ENCODE data around the gene THSD4.
"Not testable (repeated sequence)": the region's sequence is repeated elsewhere in the genome, so short reads cannot be mapped to it uniquely, and the experiment has no call there.

THSD4 gene

DNA sequence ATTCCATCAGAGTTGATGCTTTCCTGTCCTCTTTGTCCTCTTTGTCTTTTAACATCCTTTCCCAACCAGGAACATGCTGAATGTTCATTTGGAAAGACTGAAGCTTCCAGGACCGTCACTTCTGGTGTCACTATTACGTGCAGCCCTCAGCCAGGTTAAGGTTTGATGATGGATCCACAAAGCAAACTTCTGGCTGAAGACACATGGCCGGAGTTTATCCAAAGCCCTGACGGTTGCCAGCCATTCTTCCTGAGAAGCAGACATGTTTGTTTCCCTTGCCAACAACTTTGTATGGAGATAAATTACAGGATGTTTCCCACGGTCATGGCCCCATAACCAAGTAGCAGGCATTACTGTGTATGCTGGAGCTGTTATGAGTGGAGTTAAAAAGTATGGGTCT, 236.9 kb downstream of the THSD4 start:
- DNase-seq (ENCODE audit: low read depth), result no peak

DNA sequence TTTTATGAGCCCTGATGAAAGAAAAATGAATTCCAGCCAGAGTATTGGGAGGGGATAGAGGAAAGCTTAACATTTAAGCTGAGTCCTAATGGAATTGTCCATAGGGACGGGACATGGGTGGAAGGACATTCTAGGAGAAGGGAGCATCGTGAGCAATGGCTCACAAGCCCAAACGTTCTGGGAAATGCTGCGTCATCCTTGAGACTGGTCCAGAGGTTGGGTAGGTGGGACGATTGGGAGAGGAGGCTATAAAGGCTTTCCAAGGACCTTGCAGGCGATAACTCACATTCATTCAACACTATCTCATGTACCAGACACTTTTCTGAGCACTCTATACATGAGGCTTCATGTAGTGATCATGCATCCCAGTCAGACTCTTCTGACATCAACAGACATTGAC, 237.5 kb downstream of the THSD4 start:
- no peak for DNase-seq (ENCODE audit: low read depth)

DNA sequence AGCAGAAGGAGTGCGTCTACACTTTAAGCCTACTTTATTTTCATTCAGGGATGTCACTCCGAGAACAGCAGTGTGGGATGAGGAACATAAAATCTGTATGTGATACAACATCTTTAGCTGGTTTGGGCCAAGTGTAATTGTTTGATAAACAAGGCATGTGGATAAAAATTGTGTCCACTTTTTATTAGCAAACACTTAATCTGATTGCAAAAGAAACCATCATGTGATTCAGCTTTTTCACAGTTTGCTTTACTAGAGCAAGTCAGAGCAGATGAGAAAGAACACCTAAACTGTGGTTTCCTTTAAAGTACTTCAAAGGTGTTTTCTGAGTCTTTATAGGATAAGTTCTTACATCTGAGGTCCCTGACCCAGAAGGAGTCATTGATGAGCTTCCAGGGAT, 237.9 kb downstream of the THSD4 start:
- DNase-seq (ENCODE audit: low read depth), result no peak

DNA sequence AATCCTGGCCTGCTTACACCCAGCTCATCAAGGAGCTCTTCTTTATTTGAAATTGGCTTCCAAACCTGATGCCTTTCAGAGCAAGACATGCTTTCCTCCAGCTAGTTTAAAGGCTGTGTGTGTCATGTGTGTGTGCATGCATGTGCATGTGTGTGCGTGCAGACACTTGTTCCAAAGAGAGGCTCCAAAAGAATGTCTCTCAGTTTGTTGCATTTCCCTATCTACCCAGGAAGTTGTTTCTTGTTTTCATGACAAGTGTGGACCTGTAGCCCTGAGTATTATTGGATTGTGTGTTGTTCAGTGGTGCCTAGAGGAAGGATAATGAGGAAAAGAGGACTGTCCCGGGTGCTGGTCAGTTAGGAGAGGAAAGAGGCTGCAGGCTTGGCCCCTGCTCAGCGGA, 240.0 kb downstream of the THSD4 start:
- DNase-seq (ENCODE audit: low read depth), result no peak

DNA sequence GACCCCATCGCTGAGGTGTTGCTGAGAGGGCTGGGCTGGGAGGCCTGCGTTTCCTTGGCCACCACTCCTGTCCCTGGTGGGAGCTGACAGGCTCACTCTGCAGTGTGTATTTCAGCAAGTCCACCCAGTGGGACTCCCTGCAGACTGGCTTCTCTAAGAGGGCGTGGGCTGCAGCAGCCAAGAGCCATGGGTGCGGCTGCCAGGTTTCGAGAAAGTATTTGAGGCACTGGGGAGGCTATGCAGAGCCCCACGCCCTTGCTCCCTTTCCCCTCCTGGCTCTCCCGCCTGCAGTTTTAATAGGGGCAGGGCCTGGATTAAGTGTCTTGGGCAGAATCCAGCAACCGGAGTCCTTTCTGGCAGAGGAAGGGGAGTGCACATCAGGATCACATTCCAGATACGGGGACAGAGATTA, 242.1 kb downstream of the THSD4 start:
- DNase-seq (ENCODE audit: low read depth), result no peak

DNA sequence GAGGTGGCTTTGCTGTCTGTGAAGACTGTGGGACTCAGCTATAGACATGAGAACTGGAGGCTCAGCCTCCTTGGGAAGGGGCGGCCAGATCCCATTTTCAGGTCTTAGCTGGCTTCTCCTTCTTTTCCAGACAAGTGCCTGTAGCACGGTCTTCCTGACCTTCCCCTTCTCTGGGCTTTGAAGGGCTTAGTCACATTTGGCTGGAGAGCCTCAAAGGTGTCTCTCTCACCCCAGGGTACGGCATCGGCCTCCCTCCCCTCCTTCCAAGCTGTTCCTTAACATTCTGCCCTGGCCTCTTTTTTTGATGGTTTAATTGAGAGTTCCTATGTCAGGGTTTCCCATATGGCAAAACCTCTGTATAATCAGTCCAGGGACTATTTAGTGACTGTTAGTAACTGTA, 242.7 kb downstream of the THSD4 start:
- no peak for DNase-seq (ENCODE audit: low read depth)

DNA sequence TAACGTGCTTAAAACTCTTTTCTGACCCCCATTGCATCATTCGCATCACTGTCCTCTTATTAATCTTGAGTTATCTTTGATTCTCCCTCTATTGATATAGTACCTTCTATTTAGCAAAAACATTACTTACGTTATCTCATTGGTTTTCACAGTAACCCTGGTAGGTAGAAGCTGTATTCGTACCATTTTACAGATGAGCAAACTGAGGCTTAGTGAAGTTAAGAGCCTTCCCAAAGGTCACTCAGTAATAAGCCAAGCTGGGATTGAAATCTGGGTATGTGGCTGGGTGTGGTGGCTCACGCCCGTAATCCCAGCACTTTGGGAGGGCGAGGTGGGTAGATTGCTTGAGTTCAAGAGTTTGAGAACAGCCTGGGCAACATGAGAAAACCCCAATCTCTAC, 244.0 kb downstream of the THSD4 start:
- no peak for DNase-seq (ENCODE audit: low read depth)

DNA sequence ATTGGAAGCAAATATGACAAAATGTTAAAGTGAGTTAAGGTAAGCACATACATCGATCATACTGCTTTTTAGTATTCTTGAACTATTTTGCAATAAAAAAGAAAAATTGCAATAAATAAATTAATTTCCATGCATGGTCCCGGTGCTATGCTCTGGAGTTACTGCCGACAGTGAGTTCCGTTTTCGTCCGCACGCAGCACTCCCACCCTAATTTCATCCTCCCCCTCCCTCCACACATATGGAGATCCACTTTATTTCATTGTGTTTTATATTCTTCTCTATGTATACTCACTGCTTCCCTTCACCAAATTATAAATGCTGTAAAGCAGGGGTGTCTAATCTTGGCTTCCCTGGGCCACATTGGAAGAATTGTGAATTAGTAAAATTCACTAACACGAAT, 247.3 kb downstream of the THSD4 start:
- no peak for DNase-seq (ENCODE audit: low read depth)

DNA sequence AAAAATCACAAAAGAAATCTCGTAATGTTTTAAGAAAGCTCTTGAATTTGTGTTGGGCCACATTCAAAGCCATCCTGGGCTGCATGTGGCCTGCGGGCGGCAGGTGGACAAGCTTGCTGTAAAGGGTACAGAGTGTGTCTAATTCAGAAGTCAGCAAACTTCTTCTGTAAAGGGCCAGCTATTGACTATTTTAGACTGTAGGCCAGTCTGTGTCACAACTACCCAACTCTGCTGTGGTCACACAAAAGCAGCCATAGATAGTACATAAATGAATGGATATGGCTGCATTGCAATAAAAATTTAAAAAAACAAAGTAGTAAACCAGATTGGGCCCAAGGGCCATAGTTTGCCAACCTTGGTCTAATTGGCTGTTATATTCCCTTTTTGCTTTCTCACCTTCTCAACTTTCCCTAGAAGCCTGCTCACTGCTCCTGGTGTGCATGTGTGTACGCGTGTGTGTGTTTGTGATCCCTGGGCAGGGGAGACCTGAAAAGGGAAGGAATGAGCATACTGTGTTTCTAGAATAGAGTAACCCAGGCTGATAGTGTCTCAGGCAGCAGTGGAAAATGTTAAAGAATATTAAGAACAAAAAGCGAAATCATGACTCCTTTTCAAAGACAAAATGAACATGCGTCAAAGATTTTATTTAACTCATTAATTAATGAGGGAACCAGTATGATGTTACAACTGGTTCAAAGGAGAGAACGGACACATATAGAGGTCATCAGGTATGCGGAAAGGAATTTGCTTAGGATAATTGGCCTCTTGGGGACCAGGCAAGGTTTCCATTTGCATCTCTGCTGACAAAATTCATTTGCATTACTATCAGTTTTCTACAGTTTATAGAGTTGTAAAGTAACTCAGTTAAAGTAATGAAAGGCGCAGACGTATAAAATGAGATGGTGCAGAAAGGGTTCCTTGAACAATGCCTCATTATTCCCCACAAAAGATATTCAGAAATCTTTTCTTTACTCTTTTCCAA, 248.0 kb downstream of the THSD4 start:
- DNase-seq (ENCODE audit: low read depth), result no peak

DNA sequence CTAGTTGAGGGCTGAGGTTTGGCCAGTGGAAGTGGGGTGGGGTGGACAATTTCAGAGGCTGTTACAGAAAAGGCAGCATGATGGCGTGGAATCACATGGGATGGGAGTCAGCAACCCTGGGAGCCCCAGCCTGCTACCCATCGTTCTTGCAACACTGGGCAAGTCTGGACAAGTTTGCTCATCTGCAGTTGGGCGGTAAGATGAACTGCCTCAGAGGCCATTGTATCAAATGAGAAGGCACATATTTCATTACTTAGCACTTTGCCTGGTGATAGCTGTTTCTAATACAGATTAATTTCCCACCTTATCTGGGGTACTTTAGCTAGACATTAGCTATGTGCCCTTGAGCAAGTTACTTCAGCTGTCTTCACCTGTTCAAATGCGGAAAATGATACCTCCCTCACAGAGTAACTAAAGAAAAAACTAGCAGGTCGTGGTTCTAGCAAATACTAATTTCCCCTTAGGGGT, 248.9 kb downstream of the THSD4 start:
- no peak for DNase-seq (ENCODE audit: low read depth)

DNA sequence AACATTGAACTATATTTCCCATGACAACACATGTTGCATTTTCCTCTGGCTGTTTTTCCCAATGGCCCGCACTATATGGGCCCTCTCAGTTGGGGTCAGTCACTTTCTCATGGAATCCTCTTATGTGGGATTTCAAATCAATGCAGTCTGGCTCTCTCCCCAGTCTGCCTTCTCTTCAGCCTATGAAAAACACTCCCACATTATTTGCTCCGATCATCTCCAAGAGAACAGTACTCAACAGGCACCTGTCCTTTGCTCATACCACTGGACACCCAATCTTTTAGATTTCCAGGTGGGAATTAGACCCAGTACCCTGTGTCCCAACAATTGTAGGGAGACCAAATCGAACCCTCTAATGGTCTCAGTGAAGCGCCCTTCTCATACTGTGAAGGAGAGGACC, 251.3 kb downstream of the THSD4 start:
- DNase-seq (ENCODE audit: low read depth), result no peak

DNA sequence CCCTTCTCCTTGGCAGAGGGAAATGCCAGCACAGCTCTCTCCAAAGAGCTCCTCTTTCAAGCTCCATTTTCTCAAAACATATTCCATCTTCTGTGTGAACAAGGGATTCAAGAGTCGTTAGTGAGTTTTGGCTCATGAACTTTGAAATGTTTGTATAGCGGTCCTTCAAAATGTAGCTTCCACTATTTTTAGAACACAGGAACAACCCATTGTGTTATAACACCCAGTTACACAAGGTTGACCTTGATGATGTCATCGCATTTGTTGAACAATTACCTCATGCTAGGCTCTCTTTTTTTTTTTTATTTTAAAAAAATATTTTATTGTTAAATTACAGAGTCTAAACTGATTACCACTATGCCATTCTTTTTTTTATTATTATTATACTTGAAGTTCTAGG, 251.7 kb downstream of the THSD4 start:
- DNase-seq (ENCODE audit: low read depth), result no peak

DNA sequence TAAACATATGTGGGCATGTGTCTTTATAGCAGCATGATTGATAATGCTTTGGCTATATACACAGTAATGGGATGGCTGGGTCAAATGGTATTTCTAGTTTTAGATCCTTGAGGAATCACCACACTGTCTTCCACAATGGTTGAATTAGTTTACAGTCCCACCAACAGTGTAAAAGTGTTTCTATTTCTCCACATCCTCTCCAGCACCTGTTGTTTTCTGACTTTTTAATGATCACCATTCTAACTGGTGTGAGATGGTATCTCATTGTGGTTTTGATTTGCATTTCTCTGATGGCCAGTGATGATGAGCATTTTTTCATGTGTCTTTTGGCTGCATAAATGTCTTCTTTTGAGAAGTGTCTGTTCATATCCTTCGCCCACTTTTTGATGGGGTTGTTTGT, 252.5 kb downstream of the THSD4 start:
- not testable (repeated sequence) for DNase-seq (ENCODE audit: low read depth)

DNA sequence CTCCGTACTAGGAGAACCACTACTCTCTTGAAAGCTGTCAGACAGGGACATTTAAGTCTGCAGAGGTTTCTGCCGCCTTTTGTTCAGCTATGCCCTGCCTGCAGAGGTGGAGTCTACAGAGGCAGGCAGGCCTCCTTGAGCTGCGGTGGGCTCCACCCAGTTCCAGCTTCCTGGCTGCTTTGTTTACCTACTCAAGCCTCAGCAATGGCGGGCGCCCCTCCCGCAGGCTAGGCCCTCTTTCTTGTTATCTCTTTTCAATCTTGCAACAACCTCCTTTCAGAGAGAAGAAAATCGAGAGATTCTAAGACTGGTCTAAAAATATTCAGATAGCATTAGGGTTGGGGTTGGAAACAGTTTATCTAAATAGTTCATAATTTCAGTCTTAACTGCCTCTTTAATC, 257.5 kb downstream of the THSD4 start:
- peak; percentile 12 for DNase-seq (ENCODE audit: low read depth)

DNA sequence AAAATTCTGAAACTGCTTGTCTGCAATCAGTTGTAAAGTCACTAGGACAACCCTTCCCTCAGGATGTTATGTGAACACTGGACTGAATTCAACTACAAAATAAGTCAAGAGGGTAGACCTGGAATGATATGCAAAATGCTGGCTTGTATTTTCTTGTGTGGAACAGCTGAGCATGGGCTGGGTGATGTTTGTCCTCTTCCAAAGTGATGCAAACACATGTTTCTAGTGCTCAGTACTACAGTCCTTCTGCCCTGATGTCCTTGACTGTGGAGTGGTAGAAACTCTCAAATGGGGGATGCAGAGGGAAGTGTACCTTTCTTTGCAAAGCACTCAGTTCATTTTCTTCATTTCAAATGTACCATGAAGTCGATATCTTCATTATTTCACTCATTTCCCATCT, 258.6 kb downstream of the THSD4 start:
- no peak for DNase-seq (ENCODE audit: low read depth)

DNA sequence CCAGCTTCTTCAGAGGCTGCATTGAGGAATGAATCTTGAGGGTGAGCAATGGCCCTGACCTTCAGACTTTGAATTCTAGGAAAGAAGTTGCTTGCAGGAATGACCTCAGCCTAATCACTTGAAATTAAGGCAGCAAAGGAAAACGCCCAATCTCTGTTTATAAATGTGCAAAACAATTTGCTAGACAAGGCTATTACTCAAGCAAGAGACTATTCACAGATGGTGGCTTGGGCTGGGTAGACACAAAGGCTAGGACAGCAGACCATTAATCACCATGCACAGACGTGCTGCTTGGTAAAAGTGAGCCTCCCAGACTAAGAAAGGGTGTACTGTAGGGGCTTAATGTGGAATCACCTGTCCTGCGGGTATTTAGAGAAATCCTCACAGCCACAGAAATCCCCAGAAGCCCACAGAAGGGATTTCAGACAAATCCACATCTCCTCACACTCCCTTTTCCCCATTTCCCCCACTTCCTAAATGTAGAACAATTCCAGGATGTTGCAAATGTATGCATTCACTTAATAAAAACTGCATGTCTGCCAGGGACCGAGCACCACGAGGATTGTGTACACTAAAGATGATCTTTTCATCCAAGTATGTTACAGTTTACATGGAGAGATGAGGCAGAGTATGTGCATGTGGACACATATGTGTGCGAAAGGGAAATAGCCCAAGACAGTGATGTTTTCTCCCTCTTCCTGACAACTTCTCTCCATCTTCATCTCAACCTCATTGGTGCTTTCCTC, 259.5 kb downstream of the THSD4 start:
- DNase-seq (ENCODE audit: low read depth), result no peak

DNA sequence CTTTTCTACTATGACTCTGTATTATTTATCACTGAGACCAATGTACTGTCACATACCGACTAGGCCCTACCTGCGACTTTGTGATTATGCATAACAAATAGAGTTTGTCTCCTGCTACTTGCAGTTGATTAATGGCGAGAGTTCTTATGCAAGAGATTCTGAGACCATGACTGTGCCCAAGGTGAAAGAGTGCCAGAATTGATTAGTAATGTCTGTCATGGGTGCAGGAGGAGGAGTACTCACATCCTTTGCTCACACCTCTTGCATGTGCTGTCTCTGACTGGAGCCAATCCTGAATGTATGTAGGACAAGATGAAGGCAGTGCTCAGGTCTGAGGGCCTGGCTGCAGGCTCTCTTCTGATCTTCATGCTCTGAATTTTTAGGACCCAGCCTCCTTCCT, 260.7 kb downstream of the THSD4 start:
- no peak for DNase-seq (ENCODE audit: low read depth)

DNA sequence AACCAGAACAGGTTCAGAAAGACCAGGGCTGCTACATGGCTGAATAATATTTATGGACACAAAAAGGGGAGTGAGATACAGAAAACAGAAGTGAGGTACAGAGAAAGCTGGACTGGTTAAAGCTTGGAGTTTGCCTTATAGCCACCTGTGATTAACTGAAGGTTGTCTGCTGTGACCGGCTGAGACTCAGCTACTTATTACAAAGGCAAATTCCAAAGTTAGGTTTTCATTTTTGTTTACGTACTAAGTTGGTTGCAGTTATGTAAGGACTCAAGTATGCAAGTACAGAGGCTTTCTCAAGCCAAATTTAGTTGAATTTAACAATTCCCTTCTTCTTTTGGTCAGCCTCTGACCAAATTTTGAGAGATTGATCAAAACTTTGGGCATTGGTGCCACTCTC, 264.6 kb downstream of the THSD4 start:
- no peak for DNase-seq (ENCODE audit: low read depth)

DNA sequence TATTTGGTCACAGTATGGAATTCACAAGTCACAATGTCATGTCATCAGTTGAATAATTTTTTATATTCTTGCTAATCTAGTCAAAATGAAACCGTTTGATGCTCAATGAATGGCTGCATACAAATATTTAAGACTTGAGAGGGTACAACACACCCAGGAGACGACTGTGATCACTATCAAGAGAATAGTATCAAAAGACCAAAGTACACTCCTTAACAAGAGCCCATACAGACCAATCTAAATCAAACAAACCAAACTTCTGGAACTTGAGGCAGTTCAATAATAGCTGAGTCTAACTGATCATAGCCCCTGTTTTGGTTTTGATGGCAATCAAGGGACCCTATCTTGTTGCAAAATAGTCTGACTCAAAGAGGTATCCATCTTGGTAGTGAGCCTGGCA, 265.1 kb downstream of the THSD4 start:
- no peak for DNase-seq (ENCODE audit: low read depth)

DNA sequence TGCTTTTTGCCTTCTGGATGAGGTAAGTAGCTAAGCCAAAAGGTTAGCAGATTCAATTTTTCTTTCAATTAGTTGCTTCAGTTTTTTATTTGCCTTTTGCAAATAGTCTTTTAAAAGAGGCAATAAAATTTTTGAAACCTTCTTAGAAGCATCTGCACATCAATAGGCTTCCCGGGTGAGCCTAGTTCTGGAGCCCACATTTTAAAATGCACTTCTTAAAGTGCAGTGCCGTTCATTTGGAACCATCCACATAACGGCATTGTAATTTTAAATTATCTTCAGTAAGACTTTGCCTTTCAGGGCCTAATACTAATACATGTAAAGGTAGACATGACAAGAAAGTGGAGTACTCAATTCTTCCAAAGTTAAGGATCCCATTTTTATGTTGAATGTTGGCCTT, 269.2 kb downstream of the THSD4 start:
- no peak for DNase-seq (ENCODE audit: low read depth)

DNA sequence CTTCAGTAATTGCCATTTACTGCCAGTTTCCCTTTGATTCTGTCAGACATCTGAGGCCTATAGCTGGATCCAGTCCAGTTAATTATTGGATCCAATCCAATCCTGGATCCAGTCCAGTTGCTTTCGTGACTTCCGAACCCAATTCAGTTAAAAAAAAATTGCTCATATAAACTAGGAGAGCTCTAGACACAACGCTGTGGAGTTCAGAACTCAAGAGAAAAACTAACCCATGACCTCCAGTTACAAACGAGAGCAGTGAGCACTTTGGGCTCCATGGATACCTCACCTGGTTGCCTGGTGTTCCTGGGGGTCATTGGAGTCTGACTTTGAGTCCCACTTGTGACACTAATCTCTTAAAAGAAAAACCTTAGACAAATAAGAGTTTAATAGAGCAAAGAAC, 269.8 kb downstream of the THSD4 start:
- DNase-seq (ENCODE audit: low read depth), result no peak

DNA sequence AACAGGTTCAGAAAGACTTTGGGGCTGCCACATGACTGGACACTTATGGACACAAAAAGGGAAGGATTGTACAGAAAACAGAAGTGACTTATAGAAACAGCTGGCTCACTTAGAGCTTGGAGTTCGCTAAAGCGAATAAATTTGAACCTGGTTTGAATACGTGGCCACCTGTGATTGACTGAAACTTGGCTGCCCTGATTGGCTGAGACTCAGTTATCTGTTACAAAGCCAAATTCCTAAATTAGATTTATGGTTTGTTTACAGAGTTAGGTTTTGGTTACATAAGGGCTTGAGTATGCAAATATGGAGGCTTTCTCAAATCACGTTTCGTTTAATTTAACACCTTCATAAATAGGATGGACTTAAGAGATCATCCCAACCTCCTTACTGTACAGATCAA, 270.2 kb downstream of the THSD4 start:
- DNase-seq (ENCODE audit: low read depth), result no peak

DNA sequence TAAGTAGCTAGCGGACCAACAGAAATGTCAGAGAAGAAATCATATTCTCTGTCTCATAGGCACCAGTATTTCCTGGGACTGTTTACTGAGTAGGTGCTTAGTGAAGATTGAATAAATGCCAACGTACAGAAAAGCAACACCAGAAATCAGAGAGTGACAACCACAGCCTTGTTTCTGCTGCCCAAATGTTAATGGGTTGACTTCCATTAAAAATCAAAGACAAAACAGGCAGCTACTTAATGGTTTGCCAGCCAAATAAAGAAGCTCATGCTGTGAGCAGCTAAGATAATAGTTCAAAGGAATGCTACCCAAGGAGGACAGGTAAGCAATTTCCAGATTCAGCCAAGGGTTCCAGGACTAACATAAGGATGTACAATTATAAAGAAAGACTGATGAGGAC, 270.7 kb downstream of the THSD4 start:
- DNase-seq (ENCODE audit: low read depth), result no peak
